ENCODE data around the gene CYP19A1. TPM values are rescaled to one million over a fixed set of nuclear protein-coding genes. Genes with fewer than 3 reads are reported as not detected.

The CYP19A1 gene
- total and polyA plus RNA-seq, 4 donors, result 0.03 to 124 (median 0.50) TPM; not detected in 1

DNA sequence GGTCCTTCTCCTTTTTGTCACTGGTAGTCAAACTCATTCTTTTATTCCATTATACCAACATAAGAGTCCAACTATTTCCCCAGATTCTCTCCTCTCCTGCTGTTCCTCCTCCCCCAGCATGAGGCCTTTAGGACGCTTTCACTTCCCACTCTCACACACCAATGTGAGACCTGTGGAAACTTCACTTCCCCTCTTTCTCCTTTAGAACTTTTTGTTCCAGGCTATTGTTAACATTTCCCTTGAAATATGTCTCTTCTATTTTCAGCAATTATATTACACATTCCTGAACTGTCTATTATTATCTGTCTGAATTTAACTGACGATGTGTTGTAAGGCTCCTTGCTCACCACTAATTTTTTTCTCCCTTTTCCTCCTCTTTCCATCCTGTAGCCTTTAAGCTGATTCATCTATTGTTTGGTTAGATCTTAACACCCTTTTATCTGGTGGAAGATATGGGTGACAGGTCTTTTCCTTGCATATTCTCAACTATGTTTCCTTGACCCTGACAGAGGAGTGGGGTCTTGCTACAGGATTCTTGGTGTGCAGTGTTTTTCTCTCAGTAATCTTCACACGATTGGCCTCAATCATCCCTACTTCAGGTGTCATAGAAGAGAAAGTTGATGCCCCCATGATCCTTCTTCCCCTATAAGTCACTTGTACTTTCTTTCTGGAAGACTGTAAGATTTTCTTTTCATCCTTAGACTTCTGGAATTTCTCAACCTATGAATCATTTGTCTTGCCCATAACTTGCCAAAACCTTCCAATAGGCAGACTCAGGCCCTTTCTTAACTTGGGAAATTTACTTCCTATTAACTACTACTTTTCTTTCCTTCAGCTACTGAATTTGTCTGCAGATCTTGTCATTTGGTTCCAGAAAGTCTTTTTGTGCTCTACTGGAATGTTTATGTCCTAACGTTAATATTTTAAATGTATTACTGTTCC is 5.9 kb downstream of the CYP19A1 start:
- Histone ChIP-seq H3K4me1 (ENCODE audit: control insufficient read depth in 4 of 4, insufficient read depth in 4 of 4, low read length in 3 of 4) (no peaks in the 10 kb centered on the region), H3K9ac (ENCODE audit: low read depth in 1 of 2, low read length in 2 of 2) (no peak overlapping the region), H3K27me3 (ENCODE audit: control insufficient read depth in 4 of 4, insufficient read depth in 4 of 4, low read length in 3 of 4) (no peaks in the 10 kb centered on the region), H3K27ac (ENCODE audit: low read depth in 1 of 2, low read length in 2 of 2) (no peak overlapping the region), H3K36me3 (ENCODE audit: control insufficient read depth in 4 of 4, insufficient read depth in 3 of 4, low read depth in 1 of 4, low read length in 3 of 4) (no peaks in the 10 kb centered on the region), H3K4me3 (ENCODE audit: low read depth in 1 of 3, low read length in 3 of 3) (no peak overlapping the region), H3K9me3 (ENCODE audit: control insufficient read depth in 4 of 4, low read length in 3 of 4) (no peaks in the 10 kb centered on the region)
- DNase-seq (ENCODE audit: low spot score), result no peak
- 77% methylated on average over 4 of the region's 4 CpGs for WGBS
- TF ChIP-seq HNF4A (conservative IDR thresholded peaks at IDR 0.05), result no peak
- TF ChIP-seq, protein P1, sequence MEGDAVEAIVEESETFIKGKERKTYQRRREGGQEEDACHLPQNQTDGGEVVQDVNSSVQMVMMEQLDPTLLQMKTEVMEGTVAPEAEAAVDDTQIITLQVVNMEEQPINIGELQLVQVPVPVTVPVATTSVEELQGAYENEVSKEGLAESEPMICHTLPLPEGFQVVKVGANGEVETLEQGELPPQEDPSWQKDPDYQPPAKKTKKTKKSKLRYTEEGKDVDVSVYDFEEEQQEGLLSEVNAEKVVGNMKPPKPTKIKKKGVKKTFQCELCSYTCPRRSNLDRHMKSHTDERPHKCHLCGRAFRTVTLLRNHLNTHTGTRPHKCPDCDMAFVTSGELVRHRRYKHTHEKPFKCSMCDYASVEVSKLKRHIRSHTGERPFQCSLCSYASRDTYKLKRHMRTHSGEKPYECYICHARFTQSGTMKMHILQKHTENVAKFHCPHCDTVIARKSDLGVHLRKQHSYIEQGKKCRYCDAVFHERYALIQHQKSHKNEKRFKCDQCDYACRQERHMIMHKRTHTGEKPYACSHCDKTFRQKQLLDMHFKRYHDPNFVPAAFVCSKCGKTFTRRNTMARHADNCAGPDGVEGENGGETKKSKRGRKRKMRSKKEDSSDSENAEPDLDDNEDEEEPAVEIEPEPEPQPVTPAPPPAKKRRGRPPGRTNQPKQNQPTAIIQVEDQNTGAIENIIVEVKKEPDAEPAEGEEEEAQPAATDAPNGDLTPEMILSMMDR (IDR thresholded peaks at IDR 0.05; ENCODE audit: low read depth, low read length, missing input control), result no peak
- TF ChIP-seq SP1 (IDR thresholded peaks at IDR 0.05), result no peak

DNA sequence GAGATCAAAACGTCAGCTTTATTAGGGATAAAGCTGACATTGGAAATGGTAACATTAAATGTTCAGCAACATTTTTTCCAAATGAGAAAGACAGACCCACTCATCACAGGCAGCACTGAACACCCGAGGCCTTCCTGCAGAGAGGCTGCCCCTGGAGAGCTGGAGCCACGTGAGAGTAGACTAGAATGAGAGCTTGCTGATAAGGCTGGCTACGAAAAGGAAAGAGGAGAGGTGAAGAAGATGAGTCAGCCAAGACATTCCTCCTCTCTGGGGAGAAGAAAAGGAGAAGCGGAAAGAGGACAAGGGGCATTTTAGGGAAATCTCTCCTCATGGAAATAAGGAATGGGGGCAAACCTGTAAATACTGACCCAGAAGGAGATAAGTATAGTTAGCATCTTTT is 7.3 kb downstream of the CYP19A1 start:
- no peak overlapping the region for H3K9ac ChIP-seq (ENCODE audit: low read depth in 1 of 2, low read length in 2 of 2)
- TF ChIP-seq HNF4G (IDR thresholded peaks at IDR 0.05), result no peak
- H3K36me3 ChIP-seq (ENCODE audit: control insufficient read depth in 4 of 4, insufficient read depth in 3 of 4, low read depth in 1 of 4, low read length in 3 of 4), result no peaks in the 10 kb centered on the region
- H3K27ac ChIP-seq (ENCODE audit: low read depth in 1 of 2, low read length in 2 of 2), result no peak overlapping the region
- no peak overlapping the region for H3K4me3 ChIP-seq (ENCODE audit: low read depth in 1 of 3, low read length in 3 of 3)
- 75% methylated on average over 5 of the region's 5 CpGs for WGBS
- DNase-seq (ENCODE audit: low spot score), result no peak
- no peaks in the 10 kb centered on the region for H3K4me1 ChIP-seq (ENCODE audit: control insufficient read depth in 4 of 4, insufficient read depth in 4 of 4, low read length in 3 of 4)
- no peaks in the 10 kb centered on the region for H3K27me3 ChIP-seq (ENCODE audit: control insufficient read depth in 4 of 4, insufficient read depth in 4 of 4, low read length in 3 of 4)
- no peaks in the 10 kb centered on the region for H3K9me3 ChIP-seq (ENCODE audit: control insufficient read depth in 4 of 4, low read length in 3 of 4)

DNA sequence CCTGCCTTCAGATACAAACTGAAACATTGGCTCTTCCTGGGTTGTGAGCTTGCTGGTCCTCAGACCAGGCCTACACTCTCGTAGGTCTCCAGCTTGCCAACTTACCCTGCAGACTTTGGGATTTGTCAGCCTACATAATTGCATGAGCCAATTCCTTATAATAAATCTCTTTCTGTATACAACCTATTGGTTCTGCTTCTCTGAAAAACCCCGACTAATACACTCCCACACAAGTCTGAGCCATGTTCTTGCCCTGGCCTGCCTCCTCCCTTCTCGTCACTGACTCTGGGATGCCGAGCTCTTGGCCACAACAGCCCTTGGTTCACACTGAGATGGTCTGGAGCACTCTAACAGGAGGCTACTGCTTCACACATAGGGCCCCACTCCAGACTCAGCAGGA is 9.5 kb downstream of the CYP19A1 start:
- TF ChIP-seq, protein P2, sequence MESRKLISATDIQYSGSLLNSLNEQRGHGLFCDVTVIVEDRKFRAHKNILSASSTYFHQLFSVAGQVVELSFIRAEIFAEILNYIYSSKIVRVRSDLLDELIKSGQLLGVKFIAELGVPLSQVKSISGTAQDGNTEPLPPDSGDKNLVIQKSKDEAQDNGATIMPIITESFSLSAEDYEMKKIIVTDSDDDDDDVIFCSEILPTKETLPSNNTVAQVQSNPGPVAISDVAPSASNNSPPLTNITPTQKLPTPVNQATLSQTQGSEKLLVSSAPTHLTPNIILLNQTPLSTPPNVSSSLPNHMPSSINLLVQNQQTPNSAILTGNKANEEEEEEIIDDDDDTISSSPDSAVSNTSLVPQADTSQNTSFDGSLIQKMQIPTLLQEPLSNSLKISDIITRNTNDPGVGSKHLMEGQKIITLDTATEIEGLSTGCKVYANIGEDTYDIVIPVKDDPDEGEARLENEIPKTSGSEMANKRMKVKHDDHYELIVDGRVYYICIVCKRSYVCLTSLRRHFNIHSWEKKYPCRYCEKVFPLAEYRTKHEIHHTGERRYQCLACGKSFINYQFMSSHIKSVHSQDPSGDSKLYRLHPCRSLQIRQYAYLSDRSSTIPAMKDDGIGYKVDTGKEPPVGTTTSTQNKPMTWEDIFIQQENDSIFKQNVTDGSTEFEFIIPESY (IDR thresholded peaks at IDR 0.05), result no peak
- no peak for TF ChIP-seq SP1 (IDR thresholded peaks at IDR 0.05)
- no peak for TF ChIP-seq EGR1 (IDR thresholded peaks at IDR 0.05; ENCODE audit: low read depth in 2 of 2)
- TF ChIP-seq RXRA (IDR thresholded peaks at IDR 0.05), result no peak
- TF ChIP-seq TAF1 (conservative IDR thresholded peaks at IDR 0.05), result no peak
- no peak for TF ChIP-seq HNF4A (conservative IDR thresholded peaks at IDR 0.05)
- no peak for TF ChIP-seq HNF4G (IDR thresholded peaks at IDR 0.05)
- TF ChIP-seq, protein P3, sequence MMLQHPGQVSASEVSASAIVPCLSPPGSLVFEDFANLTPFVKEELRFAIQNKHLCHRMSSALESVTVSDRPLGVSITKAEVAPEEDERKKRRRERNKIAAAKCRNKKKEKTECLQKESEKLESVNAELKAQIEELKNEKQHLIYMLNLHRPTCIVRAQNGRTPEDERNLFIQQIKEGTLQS (IDR thresholded peaks at IDR 0.05), result no peak
- no peak for TF ChIP-seq RAD21 (IDR thresholded peaks at IDR 0.05)
- TF ChIP-seq NR2F2 (IDR thresholded peaks at IDR 0.05), result no peak
- no peak for TF ChIP-seq FOXA2 (IDR thresholded peaks at IDR 0.05)
- TF ChIP-seq, protein P4, sequence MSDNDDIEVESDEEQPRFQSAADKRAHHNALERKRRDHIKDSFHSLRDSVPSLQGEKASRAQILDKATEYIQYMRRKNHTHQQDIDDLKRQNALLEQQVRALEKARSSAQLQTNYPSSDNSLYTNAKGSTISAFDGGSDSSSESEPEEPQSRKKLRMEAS (IDR thresholded peaks at IDR 0.05), result no peak
- no peak for TF ChIP-seq GABPA (IDR thresholded peaks at IDR 0.05 in 1 of 2, conservative IDR thresholded peaks at IDR 0.05 in 1 of 2)
- no peak for TF ChIP-seq JUND (IDR thresholded peaks at IDR 0.05)
- no peaks in the 10 kb centered on the region for H3K36me3 ChIP-seq (ENCODE audit: control insufficient read depth in 4 of 4, insufficient read depth in 3 of 4, low read depth in 1 of 4, low read length in 3 of 4)
- H3K9ac ChIP-seq (ENCODE audit: low read depth in 1 of 2, low read length in 2 of 2), result no peak overlapping the region
- H3K4me1 ChIP-seq (ENCODE audit: control insufficient read depth in 4 of 4, insufficient read depth in 4 of 4, low read length in 3 of 4), result no peaks in the 10 kb centered on the region
- DNase-seq (ENCODE audit: low spot score), result no peak
- H3K27me3 ChIP-seq (ENCODE audit: control insufficient read depth in 4 of 4, insufficient read depth in 4 of 4, low read length in 3 of 4), result no peaks in the 10 kb centered on the region
- no peak overlapping the region for H3K27ac ChIP-seq (ENCODE audit: low read depth in 1 of 2, low read length in 2 of 2)
- no peaks in the 10 kb centered on the region for H3K9me3 ChIP-seq (ENCODE audit: control insufficient read depth in 4 of 4, low read length in 3 of 4)
- H3K4me3 ChIP-seq (ENCODE audit: low read depth in 1 of 3, low read length in 3 of 3), result no peak overlapping the region
- 93% methylated on average over 4 of the region's 4 CpGs for WGBS
